ENCODE results near the gene PCGF3. TPM values are rescaled to one million over a fixed set of nuclear protein-coding genes. Genes with fewer than 3 reads are reported as not detected.
A peak's percentile ranks its signal among the peaks of the same experiment; 100 is the strongest.
"Not testable (repeated sequence)": the region's sequence is repeated elsewhere in the genome, so short reads cannot be mapped to it uniquely, and the experiment has no call there.

Gene PCGF3
- total RNA-seq, 1 donor from 2014 or later, result 35.2 TPM

GRCh38 chr4:772776-773175 lies 67.1 kb downstream of the PCGF3 start:
- DNase-seq (ENCODE audit: low read depth), result no peak
- no peak for TF ChIP-seq CTCF (conservative IDR thresholded peaks at IDR 0.05; ENCODE audit: low read depth, low read length)
- no peak overlapping the region for H3K4me3 ChIP-seq (ENCODE audit: low read depth, low read length)

DNA sequence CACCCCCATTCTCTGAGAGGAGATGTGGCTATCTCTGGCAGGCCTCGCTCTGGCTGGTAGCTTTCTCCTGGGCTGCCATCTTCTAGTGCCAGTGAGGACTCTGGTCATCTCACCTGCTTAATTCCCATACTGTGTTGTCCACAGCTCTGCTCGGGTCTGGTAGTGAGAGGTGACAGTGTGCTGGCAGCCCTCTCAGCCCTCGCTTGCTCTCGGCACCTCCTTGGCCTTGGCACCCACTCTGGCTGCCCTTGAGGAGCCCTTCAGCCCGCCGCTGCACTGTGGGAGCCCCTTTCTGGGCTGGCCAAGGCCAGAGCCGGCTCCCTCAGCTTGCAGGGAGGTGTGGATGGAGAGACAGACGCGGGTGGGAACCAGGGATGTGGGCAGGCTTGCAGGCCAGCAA lies 67.6 kb downstream of the PCGF3 start:
- no peak for TF ChIP-seq CTCF (conservative IDR thresholded peaks at IDR 0.05; ENCODE audit: low read depth, low read length)
- no peak overlapping the region for H3K4me3 ChIP-seq (ENCODE audit: low read depth, low read length)
- no peak for DNase-seq (ENCODE audit: low read depth)

DNA sequence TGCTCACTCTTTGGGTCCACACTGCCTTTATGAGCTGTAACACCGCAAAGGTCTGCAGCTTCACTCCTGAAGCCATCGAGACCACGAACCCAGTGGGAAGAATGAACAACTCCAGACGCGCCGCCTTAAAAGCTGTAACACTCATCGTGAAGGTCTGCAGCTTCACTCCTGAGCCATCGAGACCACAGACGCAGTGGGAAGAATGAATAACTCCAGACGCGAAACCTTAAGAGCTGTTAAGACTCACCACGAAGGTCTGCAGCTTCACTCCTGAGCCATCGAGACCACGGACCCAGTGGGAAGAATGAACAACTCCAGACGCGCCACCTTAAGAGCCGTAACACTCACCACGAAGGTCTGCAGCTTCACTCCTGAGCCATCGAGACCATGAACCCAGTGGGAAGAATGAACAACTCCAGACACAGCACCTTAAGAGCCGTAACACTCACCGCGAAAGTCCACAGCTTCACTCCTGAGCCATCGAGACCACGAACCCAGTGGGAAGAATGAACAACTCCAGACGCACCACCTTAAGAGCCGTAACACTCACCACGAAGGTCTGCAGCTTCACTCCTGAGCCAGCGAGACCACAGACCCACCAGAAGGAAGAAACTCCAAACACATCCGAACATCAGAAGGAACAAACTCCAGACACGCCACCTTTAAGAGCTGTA lies 68.9 kb downstream of the PCGF3 start:
- DNase-seq (ENCODE audit: low read depth), result not testable (repeated sequence)

DNA sequence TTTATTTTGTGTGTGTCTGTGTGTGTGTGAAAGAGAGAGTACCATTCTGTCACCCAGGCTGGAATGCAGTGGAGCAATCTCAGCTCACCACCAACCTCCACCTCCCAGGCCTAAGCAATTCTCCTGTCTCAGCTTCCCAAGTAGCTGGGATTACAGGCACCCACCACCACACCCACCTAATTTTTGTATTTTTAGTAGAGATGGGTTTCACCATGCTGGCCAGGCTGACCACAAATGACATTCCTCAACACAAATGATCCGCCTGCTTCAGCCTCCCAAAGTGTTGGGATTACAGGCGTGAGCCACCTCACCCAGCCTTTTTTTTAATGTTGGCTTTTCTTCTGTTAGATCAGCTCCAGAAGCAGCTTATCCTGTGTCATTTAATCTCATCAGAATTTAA lies 69.9 kb downstream of the PCGF3 start:
- H3K4me3 ChIP-seq (ENCODE audit: low read depth, low read length); DNase-seq (ENCODE audit: low read depth): not testable (repeated sequence)

More for the DNA sequence above, 68.9 kb downstream of the PCGF3 start:
- H3K4me3 ChIP-seq (ENCODE audit: low read depth, low read length), result not testable (repeated sequence)

DNA sequence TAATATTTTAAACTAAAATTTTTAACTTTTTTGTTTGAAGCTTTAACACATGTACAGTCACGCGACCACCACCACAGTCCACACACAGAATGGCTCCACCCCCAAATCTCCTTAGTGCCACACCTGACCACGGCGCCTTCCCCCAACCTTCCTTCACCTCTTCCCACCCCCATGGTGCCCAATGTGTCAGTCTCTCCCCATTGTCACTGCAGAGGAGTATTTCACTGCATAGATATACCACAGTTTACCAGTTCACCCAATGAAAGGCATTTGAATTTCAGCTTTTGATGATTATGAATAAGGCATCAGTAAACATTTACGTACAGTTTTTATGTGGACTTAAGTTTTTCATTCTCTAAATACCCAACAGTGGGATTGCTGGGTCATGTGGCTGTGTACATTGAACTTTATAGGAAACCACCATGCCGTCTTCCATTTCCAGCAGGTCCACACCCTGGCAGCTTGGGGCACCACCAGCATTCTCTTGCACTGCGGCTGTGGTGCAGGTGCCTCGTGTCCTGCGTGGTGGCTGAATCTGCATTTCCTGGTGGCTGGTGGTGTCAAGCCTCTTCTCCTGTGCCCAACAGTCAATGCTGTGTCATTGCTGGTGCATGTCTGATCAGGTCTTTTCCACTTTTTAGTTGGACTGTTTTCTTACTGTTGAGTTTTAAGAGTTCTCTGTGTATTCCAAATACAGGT lies 71.3 kb downstream of the PCGF3 start:
- H3K4me3 ChIP-seq (ENCODE audit: low read depth, low read length), result no peak overlapping the region
- no peak for TF ChIP-seq CTCF (conservative IDR thresholded peaks at IDR 0.05; ENCODE audit: low read depth, low read length)
- DNase-seq (ENCODE audit: low read depth), result no peak

DNA sequence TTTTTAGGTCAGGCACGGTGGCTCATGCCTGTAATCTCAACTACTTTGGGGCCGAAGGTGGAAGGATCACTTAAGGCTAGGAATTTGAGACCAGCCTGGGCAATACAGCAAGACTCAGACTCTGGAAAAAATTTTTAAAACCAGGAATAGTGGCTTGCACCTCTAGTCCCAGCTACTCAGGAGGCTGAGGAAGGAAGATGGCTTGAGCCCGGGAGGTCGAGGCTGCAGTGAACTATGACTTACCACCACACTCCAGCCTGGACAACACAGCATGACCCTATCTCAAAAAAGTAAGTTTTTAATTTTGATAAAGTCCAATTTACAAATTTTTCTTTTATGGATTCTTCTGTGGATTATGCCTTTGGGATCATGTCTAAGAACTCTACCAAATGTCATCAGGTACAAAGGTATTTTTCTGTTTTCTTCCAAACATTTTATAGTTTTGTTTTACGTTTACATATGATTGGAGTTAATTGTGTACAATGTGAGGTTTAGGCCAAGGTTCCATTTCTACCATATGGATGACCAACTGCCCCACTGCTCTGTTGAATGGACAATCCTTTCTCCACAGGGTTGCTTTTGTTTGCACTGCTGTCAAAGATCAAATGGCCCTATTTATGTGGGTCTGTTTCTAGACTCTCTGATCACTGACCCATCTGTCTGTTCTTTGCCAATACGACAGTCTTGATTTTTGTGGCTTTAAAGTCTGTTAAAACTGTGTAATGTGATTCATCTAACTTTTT lies 72.1 kb downstream of the PCGF3 start:
- DNase-seq (ENCODE audit: low read depth), result no peak
- no peak for TF ChIP-seq CTCF (conservative IDR thresholded peaks at IDR 0.05; ENCODE audit: low read depth, low read length)
- H3K4me3 ChIP-seq (ENCODE audit: low read depth, low read length), result no peak overlapping the region

DNA sequence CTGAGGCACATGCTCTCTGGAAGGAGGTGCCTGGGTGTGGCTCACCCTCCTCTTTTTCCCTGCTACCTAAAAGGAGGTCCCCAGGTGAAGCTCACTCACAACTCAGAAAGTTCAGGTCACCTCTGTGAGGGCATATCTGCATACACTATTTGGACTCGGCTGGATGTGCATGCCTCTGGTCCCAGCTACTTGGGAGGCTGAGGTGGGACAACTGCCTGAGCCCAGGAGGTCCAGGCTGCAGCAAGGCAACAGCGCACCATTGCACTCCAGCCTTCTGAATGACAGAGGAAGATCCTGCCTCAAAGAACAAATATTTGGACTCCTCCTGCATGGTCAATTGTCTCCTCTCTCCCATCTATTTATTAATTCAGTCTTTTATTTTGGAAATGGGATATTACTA lies 73.9 kb downstream of the PCGF3 start:
- no peak overlapping the region for H3K4me3 ChIP-seq (ENCODE audit: low read depth, low read length)
- TF ChIP-seq CTCF (conservative IDR thresholded peaks at IDR 0.05; ENCODE audit: low read depth, low read length), result no peak
- no peak for DNase-seq (ENCODE audit: low read depth)

- DNase-seq (ENCODE audit: low read depth), result not testable (repeated sequence)
- peak overlapping the region; percentile 99 for H3K4me3 ChIP-seq (ENCODE audit: low read depth, low read length)
These were observed 74.6 kb downstream of the PCGF3 start for GRCh38 chr4:780255-780654.
